Activated naive CD4-positive, alpha-beta T cell treated with anti-CD3 and anti-CD28 coated beads for 36 hours (primary cell): ENCODE data around the gene EFHD2. TPM values are rescaled to one million over a fixed set of nuclear protein-coding genes. Genes with fewer than 3 reads are reported as not detected.
A peak's percentile ranks its signal among the peaks of the same experiment; 100 is the strongest.

Experiments used
- CTCF ChIA-PET: fragments of 350-600 bp; sonication (Branson Sonifier 250); formaldehyde crosslinking; loops from one replicate; lab custom pipeline; 2021; ENCODE audit warnings: antibody characterized with exemption; lab: Charles Lee
- DNase-seq: peaks from one replicate; pipeline ENCODE4 v3.0.0-alpha.2; 2020
- H3K27ac Mint-ChIP-seq: one replicate; pipeline ENCODE4 v1.8.0; 2021; ENCODE audit warnings: mild to moderate bottlenecking, mixed read lengths
- H3K27me3 Mint-ChIP-seq: one replicate; pipeline ENCODE4 v1.8.0; 2021; ENCODE audit warnings: low read depth, mixed read lengths
- H3K36me3 Mint-ChIP-seq: one replicate; pipeline ENCODE4 v1.8.0; 2021; ENCODE audit warnings: low read depth, mixed read lengths
- H3K4me1 Mint-ChIP-seq: one replicate; pipeline ENCODE4 v1.8.0; 2021; ENCODE audit warnings: low read depth, mixed read lengths
- H3K4me3 Mint-ChIP-seq: one replicate; pipeline ENCODE4 v1.8.0; 2021; ENCODE audit warnings: mild to moderate bottlenecking, moderate library complexity, mixed read lengths
- H3K9me3 Mint-ChIP-seq: one replicate; pipeline ENCODE4 v1.8.0; 2021; ENCODE audit warnings: mixed read lengths
- intact Hi-C: fragments of 100-400 bp; cut with micrococcal nuclease; formaldehyde crosslinking; loops from one replicate; pipeline ENCODE4 v1.15.1; 2023
- total RNA-seq, 2 experiments: library from RNA; stranded (reverse); gene quantifications; one replicate each; pipeline ENCODE4 v1.2.3, GENCODE V29; 2021

EFHD2 gene
- total RNA-seq, 2 experiments from 2014 or later, result 35.0 to 36.0 TPM

DNA sequence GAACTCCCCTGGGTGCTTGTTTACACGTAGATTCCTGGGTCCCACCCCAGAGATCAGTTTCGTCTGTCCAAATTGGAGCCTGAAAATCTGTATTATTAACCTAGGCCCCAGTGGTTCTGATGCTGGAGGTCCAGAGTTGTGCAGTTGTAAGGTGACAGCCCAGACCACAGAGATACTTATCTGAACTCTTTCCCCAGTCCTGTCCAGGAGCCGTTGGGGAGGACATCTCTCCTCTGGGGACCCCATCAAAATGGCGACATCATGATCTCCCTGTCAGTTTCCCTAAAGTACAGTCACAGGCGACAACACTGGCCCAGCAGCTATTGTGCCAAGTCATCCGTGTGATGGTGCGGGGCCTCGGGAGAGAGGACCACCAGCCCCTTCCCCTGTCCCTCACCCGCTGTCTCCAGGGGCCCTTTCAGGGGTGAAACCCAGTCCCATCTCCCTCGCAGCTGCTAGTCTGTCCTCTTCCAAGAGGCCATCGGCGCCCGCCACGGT, 749 bp upstream of the EFHD2 start:
- H3K4me1 Mint-ChIP-seq, result peaks cover 18% of the 10 kb centered on the region
- intact Hi-C loops, result loop anchor here (1.0 to 2.0 kb wide), 2 partner anchors 8 to 116 kb away; partner anchors contain the start of gene CASP9
- DNase-seq, result no peak
- H3K4me3 Mint-ChIP-seq, result peak overlapping the region; percentile 90
- no peaks in the 10 kb centered on the region for H3K36me3 Mint-ChIP-seq
- no peaks in the 10 kb centered on the region for H3K9me3 Mint-ChIP-seq
- CTCF ChIA-PET, result interaction anchor here (0.9 kb wide), 1 partner anchor 86 kb away, joined by 3 read pairs; no protein-coding TSS in a partner anchor
- no peak overlapping the region for H3K27ac Mint-ChIP-seq
- H3K27me3 Mint-ChIP-seq, result peaks cover 2% of the 10 kb centered on the region

DNA sequence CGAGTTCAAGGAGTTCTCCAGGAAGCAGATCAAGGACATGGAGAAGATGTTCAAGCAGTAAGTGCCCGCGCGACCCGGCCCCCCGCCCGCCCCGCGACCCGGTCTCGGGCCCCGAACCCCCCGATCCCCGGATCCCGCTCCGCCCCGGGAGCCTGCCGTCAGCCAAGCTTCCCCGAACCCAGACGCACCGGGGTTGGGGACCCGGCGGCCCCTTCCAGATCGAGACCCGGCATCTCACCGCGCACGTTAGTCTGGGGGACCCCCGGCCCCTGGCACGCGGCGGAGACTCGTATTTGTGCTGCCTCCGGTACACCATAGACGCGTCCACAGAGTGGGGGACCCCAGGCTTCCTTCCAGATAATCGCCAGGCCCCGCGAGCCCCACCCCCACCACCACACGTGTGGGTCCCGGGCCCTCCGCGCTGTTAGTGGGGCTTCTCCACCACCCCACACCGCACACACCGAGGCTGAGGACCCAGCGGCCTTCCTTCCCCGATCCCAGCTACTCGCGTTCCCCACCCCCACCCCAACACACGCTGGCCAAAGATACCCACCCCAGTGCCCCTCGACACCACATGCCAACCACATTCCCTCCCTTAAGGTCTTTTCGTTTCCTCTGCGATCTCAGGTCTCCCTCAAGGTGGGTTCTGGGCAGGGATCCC, 665 bp downstream of the EFHD2 start:
- CTCF ChIA-PET, result no interaction called here
- peak overlapping the region; percentile 10 for H3K27ac Mint-ChIP-seq
- DNase-seq, result peak; percentile 27
- intact Hi-C loops, result loop anchor here (2.0 to 10.0 kb wide), 4 partner anchors 58 to 554 kb away; partner anchors contain the start of genes DDI2 and FHAD1
- H3K27me3 Mint-ChIP-seq, result peaks cover 2% of the 10 kb centered on the region
- H3K4me3 Mint-ChIP-seq, result peak overlapping the region; percentile 90
- no peaks in the 10 kb centered on the region for H3K9me3 Mint-ChIP-seq
- H3K4me1 Mint-ChIP-seq, result peaks cover 31% of the 10 kb centered on the region
- H3K36me3 Mint-ChIP-seq, result peaks cover 5% of the 10 kb centered on the region

DNA sequence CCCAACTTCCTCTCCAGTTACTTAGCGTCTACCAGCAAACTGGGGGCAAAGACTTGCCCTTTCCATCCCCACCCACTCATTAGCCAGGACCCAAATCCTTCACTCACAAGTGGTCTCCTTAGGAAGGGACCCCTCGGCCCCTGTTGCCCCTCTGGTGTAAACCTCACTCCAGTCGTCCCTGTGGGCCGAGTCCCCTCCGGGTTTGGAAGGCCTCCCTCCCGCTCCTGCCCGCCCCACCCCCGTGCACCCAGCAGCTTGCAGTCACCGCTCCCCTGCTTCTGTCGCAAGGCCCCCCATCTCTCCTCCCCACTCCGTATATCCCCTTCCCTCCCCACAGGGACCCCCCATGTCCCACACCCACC, 1.2 kb downstream of the EFHD2 start:
- CTCF ChIA-PET, result no interaction called here
- intact Hi-C loops, result loop anchor here (2.0 to 10.0 kb wide), 4 partner anchors 58 to 554 kb away; partner anchors contain the start of genes DDI2 and FHAD1
- Mint-ChIP-seq H3K4me3 (peak overlapping the region; percentile 90), H3K4me1 (peaks cover 36% of the 10 kb centered on the region), H3K27me3 (peaks cover 2% of the 10 kb centered on the region), H3K9me3 (no peaks in the 10 kb centered on the region), H3K27ac (peak overlapping the region; percentile 10), H3K36me3 (peaks cover 6% of the 10 kb centered on the region)
- no peak for DNase-seq

DNA sequence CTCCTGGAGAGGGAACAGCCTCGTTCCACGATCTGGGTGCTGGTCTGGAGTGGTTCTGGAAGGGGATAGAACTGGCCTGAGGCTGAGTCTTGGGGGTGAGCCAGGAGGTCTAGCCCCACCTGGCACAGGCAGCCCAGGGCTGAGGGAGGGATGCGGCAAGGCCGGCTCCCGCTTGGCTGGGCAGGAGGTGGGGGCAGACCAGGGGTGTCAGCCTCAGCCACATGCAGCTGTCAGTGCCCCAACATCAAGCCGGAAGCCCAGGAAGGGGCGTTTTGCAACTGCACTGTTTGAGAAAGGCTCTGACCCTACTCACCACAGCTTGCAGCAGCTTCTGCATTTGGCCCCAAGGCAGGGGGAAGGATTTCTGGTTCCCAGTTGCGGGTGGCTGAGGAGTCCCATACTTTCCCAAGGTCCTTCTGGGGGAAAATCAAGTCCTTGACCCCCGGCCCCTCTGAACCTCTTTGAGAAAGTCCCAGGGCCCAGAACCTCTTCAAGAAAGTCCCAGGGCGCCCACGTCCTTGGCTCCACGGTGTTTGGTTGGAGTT, 2.0 kb downstream of the EFHD2 start:
- Mint-ChIP-seq H3K4me1 (peaks cover 44% of the 10 kb centered on the region), H3K27ac (no peak overlapping the region), H3K27me3 (peaks cover 2% of the 10 kb centered on the region), H3K36me3 (peaks cover 6% of the 10 kb centered on the region), H3K9me3 (no peaks in the 10 kb centered on the region), H3K4me3 (peak overlapping the region; percentile 90)
- peak; percentile 49 for DNase-seq
- intact Hi-C loops, result loop anchor here (2.0 to 10.0 kb wide), 4 partner anchors 59 to 553 kb away; partner anchors contain the start of genes DDI2 and FHAD1
- CTCF ChIA-PET, result interaction anchor here (0.8 kb wide), 1 partner anchor 19 kb away, joined by 3 read pairs; no protein-coding TSS in a partner anchor

DNA sequence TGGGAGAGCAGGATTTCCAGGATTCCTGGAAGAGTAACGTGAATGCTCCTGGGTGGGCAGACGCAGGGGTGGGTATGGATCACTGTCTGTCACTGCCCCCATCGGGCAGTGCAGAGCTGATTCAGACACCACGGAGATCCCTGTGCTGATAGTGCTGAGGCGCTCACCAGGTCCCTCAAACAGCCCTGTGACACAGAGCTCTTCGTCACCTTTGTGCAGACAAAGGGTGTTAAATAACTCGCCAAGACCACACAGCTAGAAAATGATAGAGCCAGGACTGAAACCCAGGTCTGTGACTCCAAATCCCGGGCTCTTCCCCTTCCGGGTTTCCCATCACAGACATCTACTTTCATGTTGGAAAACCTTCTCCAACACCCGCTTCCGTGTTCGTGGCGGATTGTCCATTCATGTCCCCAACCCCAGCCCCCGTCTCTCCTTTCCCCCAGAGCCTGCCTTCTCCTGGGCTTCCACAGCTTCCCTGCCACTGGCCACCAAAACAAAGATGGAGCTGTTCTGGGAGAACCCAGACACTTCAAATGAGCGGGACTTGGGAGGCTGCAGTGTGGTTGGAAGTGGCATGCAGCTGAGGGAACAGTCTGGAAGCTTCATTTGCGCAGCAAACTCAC, 2.6 kb downstream of the EFHD2 start:
- peaks cover 6% of the 10 kb centered on the region for H3K36me3 Mint-ChIP-seq
- no peak overlapping the region for H3K27ac Mint-ChIP-seq
- peaks cover 51% of the 10 kb centered on the region for H3K4me1 Mint-ChIP-seq
- intact Hi-C loops, result loop anchor here (5.0 to 10.0 kb wide), 3 partner anchors 165 to 553 kb away; partner anchors contain the start of genes DDI2 and FHAD1
- H3K9me3 Mint-ChIP-seq, result no peaks in the 10 kb centered on the region
- H3K27me3 Mint-ChIP-seq, result no peaks in the 10 kb centered on the region
- peak overlapping the region; percentile 90 for H3K4me3 Mint-ChIP-seq
- peak; percentile 37 for DNase-seq
- CTCF ChIA-PET, result interaction anchor here (0.8 kb wide), 2 partner anchors 19 to 89 kb away, joined by 3 read pairs; no protein-coding TSS in a partner anchor

DNA sequence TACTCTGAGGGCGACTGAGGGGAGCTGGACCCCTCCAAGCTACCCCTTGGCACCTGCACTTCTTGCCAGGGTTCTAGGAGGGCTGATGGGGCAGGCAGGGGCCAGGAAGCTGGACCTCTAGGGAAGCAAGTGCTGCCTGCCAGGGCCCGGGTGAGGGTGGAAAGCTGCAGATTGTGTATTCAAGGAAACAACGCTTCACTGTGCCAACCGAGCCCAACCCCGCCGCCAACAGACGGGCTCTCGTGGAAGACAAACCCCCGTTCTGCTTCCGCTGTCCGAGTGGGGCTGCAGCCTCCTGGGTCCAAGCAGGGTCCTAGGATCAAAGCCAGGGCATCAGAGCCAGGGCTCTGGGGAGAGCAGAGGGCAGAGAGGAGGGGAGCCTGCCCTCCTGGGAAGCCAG, 3.2 kb downstream of the EFHD2 start:
- no peaks in the 10 kb centered on the region for H3K27me3 Mint-ChIP-seq
- intact Hi-C loops, result loop anchor here (5.0 to 10.0 kb wide), 3 partner anchors 166 to 552 kb away; partner anchors contain the start of genes DDI2 and FHAD1
- no peak overlapping the region for H3K27ac Mint-ChIP-seq
- H3K9me3 Mint-ChIP-seq, result no peaks in the 10 kb centered on the region
- no peak for DNase-seq
- H3K36me3 Mint-ChIP-seq, result peaks cover 6% of the 10 kb centered on the region
- CTCF ChIA-PET, result interaction anchor here (0.8 kb wide), 2 partner anchors 18 to 90 kb away, joined by 3 read pairs; no protein-coding TSS in a partner anchor
- no peak overlapping the region for H3K4me3 Mint-ChIP-seq
- peaks cover 56% of the 10 kb centered on the region for H3K4me1 Mint-ChIP-seq

DNA sequence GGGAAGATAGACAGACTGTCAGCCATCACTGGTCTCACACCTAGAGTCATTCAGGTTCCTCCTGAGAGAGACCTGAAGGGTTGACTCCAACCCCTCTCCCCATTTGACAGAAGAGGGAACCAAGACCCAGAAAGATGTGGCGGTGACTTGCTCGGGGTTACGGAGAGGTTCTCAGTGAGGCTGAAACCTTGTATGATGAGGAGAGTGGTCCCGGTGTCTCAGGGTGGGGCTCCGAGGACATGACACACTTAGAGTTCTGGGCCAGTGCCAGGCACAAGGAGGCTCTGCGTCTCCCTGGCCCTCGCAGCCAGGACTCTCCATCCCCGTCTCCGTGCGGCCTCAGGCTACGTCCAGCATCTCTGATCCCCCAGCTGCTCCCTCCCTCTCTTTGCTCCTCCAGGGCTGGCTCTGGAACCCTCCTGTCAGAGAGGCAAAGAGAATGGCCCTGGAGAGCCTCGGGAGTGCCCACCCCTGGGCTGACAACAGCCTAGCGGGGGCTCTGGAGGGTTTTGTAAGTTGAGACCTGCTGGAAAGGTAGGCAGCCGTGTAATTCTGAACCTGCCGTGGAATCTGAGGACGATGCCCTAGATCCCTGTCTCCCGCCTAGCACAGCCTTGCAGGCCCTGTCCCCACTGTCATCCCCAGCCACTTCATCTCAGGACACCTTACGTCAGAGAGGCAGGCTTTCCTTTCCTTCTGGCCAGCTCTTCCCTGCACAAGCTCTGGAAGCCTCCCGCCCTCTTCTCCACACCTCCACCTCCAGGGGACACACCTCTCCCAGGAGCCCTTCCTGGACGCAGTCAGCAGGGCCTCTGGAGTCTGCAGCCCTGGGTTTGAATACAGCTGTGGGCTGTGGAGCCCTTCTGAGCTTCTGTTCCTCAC, 4.1 kb downstream of the EFHD2 start:
- H3K9me3 Mint-ChIP-seq, result no peaks in the 10 kb centered on the region
- CTCF ChIA-PET, result interaction anchor here (1.5 kb wide), 1 partner anchor 90 kb away, joined by 6 read pairs; no protein-coding TSS in a partner anchor
- H3K27ac Mint-ChIP-seq, result no peak overlapping the region
- H3K27me3 Mint-ChIP-seq, result no peaks in the 10 kb centered on the region
- H3K4me3 Mint-ChIP-seq, result no peak overlapping the region
- peaks cover 60% of the 10 kb centered on the region for H3K4me1 Mint-ChIP-seq
- peaks cover 6% of the 10 kb centered on the region for H3K36me3 Mint-ChIP-seq
- intact Hi-C loops, result loop anchor here (5.0 to 10.0 kb wide), 3 partner anchors 167 to 551 kb away; partner anchors contain the start of genes DDI2 and FHAD1
- no peak for DNase-seq

DNA sequence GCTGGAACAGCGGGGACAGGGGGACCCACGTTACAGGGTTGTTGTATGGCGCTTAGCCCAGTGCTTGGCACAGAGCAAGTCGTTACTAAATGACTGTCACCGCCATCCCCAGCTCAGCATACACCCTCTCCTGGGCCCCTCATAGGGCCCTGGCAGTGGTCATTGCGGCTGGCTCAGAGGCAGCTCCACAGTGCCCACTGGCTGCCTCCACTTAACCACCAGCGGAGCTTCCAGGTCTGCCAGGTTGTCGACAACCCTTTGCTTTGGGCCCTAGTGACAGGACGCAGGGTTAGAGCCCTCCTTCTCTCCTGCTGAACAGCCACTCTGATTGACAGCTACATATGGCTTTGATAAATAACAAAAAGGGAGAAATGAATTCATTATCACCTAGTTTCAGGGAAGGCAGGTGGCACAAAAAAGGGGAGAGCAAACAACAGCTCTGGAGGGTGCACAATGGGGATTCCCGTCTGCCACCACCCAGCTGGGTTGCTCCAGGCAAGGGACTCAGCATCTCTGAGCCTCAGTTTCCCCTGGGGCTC, 4.8 kb downstream of the EFHD2 start:
- Mint-ChIP-seq H3K27ac (no peak overlapping the region), H3K36me3 (peaks cover 6% of the 10 kb centered on the region), H3K4me3 (no peak overlapping the region), H3K27me3 (no peaks in the 10 kb centered on the region), H3K4me1 (peaks cover 57% of the 10 kb centered on the region), H3K9me3 (no peaks in the 10 kb centered on the region)
- DNase-seq, result no peak
- intact Hi-C loops, result loop anchor here (5.0 to 10.0 kb wide), 3 partner anchors 167 to 550 kb away; partner anchors contain the start of genes DDI2 and FHAD1
- CTCF ChIA-PET, result interaction anchor here (1.5 kb wide), 1 partner anchor 91 kb away, joined by 6 read pairs; no protein-coding TSS in a partner anchor

DNA sequence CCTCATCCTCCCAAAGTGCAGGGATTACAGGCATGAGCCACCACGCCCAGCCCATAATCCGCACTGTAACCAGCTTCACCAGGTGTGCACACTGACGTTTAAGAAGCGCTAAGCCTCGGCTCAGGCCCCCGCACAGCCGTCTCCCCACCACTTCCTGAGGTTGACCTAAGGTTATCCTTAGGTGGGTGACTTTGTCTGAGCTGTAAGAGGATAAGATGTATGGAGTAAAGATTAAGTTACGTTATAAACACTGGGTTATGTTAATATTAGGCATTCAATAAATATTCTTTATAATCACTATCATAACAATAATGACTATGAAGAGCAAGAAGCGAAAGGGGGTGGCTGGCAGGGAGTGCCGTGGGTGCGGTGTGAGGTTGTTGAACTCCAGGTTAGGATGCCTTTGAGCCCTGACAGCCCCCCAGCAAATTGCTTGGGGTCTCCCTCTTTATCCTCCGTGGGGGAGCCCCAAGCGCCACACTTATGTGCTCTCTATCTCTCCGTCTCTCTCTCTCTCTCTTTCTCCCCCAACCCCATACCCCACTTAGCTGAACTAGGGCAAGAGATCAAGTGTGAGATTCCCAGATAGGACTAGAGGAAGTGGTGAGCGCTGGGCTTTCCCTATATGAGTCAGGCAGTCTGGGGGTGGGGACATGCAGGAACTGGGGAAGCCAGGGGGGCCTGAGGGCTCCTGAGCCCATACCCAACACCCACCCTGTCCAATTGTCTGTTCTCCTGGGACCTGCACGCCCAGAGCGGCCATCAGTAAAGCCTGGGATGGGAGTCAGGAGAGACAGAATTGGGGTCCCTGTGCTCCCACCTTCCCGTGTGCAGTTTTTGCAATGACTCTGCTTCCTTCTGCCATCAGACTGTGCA, 7.6 kb downstream of the EFHD2 start:
- peak; percentile 61 for DNase-seq
- Mint-ChIP-seq H3K4me3 (no peak overlapping the region), H3K27ac (peak overlapping the region; percentile 71), H3K9me3 (no peaks in the 10 kb centered on the region), H3K27me3 (no peaks in the 10 kb centered on the region), H3K36me3 (peaks cover 11% of the 10 kb centered on the region), H3K4me1 (peaks cover 49% of the 10 kb centered on the region)
- intact Hi-C loops, result loop anchor here (1.0 to 10.0 kb wide), 4 partner anchors 8 to 548 kb away; partner anchors contain the start of genes CASP9, DDI2 and EFHD2
- CTCF ChIA-PET, result interaction anchor here (0.6 to 1.5 kb wide), 3 partner anchors 15 to 19 kb away, joined by 3 to 4 read pairs (median 4); no protein-coding TSS in a partner anchor

DNA sequence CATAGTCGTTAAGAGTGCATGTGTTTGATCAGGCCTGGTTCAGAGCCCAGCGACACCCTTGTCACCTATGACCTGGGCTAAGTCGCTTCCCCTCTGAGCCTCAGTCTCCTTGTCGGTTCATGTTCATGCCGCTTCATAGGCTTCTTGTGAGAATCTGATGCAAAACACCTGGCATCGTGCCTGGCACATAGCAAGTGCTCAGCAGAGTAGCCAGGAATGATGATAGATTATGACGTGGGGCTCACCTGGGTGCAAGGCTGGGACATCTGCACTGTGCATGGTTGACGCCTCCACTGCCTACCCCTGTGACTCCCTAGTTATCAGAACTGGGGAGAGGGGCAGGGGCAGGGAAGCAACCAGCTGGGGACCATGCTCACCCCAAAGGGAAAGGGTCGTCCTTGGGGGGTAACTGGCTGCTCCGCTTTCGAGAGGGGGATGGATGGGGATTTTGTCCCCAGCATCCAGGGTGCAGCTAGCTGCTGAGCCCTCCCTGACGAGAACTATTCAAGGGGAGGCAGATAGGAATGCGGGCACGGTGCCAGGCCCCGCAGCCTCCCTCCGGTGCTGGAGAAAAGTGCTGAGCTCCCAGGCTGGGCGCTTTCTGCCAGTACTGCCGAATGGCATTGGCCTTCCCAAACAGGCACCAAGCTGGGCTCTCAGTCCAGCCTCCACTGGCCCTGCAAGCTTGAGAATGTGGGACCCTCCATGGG, 9.3 kb downstream of the EFHD2 start:
- intact Hi-C loops, result loop anchor here (10.0 kb wide), 2 partner anchors 196 to 546 kb away; partner anchors contain the start of gene DDI2
- Mint-ChIP-seq H3K4me1 (peaks cover 43% of the 10 kb centered on the region), H3K4me3 (no peak overlapping the region), H3K27ac (peak overlapping the region; percentile 41), H3K36me3 (peaks cover 11% of the 10 kb centered on the region), H3K27me3 (no peaks in the 10 kb centered on the region), H3K9me3 (no peaks in the 10 kb centered on the region)
- no peak for DNase-seq
- CTCF ChIA-PET, result interaction anchor here (0.6 to 2.8 kb wide), 4 partner anchors 12 to 95 kb away, joined by 4 to 14 read pairs (median 4); no protein-coding TSS in a partner anchor
